ENCODE data around the gene FBXL13. TPM values are rescaled to one million over a fixed set of nuclear protein-coding genes. Genes with fewer than 3 reads are reported as not detected.

Gene FBXL13
- total and polyA plus RNA-seq, 2 experiments from 2014 or later = 1.2 to 2.5 TPM

DNA sequence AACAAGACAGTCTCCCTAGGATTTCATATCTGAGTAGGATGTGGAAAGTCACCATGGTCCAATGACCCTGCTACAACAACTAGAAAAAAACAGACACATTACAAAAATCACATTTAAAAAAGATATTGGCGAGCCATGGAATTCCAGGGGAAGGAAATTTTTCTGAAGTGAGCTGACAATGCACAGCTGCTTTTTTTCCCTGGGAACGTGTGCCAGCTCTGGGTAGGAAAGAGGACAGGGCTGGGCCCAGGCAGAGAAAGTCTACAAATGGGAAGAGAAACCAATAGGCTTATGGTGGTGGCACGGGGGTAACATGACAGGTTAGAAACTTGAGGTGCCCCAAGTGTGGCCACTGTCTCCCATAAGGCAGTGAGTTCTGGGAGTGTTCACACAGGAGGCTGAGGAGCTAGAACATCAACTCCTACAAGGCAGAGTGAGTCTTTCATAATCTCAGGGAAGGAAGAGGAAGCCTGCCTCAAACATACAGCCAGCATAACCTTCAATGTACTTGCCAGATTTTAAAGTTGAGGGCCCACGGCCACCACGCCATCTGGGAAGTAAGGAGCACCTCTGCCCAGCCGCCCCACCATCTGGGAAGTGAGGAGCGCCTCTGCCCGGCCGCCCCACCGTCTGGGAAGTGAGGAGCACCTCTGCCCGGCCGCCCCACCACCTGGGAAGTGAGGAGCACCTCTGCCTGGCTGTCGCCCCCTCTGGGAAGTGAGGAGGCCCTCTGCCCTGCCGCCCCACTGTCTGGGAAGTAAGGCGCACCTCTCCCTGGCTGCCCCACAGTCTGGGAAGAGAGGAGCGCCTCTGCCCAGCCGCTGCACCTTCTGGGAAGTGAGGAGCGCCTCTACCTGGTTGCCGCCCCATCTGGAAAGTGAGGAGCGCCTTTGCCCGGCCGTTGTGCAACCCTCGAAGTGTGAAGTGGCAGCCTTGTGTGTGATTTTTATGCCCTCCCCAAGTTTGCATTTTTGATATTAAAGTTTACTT, 5.9 kb downstream of the FBXL13 start:
- H3K4me3 Mint-ChIP-seq = no peak overlapping the region
- peaks cover 22% of the 10 kb centered on the region for H3K9me3 Mint-ChIP-seq
- DNase-seq (ENCODE audit: low spot score) = no peak
- H3K36me3 Mint-ChIP-seq (ENCODE audit: low read depth) = peaks cover 13% of the 10 kb centered on the region
- Histone ChIP-seq H3K4me2 (no peak overlapping the region), H3K27me3 (ENCODE audit: insufficient read depth) (no peaks in the 10 kb centered on the region), H3K36me3 (ENCODE audit: insufficient read depth) (no peaks in the 10 kb centered on the region), H3K4me1 (ENCODE audit: insufficient read depth) (no peaks in the 10 kb centered on the region), H3K27ac (ENCODE audit: low read depth) (no peak overlapping the region), H3F3A (replicated peaks; ENCODE audit: low read depth) (no peaks in the 10 kb centered on the region), H3K79me2 (replicated peaks; ENCODE audit: insufficient read depth) (no peaks in the 10 kb centered on the region), H4K20me1 (replicated peaks; ENCODE audit: insufficient read depth) (no peaks in the 10 kb centered on the region), H2AFZ (no peak overlapping the region), H3K4me3 (no peak overlapping the region), H3K9me2 (ENCODE audit: insufficient read depth) (no peaks in the 10 kb centered on the region)
- H3K27ac Mint-ChIP-seq = no peak overlapping the region
- no peak for ATAC-seq
- peaks cover 2% of the 10 kb centered on the region for H3K27me3 Mint-ChIP-seq (ENCODE audit: insufficient read depth, low read depth, poor library complexity)
- H3K4me1 Mint-ChIP-seq = peaks cover 1% of the 10 kb centered on the region
- TF ChIP-seq ETS1 (IDR thresholded peaks at IDR 0.05) = no peak
- TF ChIP-seq EZH2 (IDR thresholded peaks at IDR 0.05; ENCODE audit: low read depth, unreplicated experiment) = no peak
- no peak for TF ChIP-seq ZNF331 (CRISPR knock-in tag; IDR thresholded peaks at IDR 0.05; ENCODE audit: low read depth)
- TF ChIP-seq, protein P1, sequence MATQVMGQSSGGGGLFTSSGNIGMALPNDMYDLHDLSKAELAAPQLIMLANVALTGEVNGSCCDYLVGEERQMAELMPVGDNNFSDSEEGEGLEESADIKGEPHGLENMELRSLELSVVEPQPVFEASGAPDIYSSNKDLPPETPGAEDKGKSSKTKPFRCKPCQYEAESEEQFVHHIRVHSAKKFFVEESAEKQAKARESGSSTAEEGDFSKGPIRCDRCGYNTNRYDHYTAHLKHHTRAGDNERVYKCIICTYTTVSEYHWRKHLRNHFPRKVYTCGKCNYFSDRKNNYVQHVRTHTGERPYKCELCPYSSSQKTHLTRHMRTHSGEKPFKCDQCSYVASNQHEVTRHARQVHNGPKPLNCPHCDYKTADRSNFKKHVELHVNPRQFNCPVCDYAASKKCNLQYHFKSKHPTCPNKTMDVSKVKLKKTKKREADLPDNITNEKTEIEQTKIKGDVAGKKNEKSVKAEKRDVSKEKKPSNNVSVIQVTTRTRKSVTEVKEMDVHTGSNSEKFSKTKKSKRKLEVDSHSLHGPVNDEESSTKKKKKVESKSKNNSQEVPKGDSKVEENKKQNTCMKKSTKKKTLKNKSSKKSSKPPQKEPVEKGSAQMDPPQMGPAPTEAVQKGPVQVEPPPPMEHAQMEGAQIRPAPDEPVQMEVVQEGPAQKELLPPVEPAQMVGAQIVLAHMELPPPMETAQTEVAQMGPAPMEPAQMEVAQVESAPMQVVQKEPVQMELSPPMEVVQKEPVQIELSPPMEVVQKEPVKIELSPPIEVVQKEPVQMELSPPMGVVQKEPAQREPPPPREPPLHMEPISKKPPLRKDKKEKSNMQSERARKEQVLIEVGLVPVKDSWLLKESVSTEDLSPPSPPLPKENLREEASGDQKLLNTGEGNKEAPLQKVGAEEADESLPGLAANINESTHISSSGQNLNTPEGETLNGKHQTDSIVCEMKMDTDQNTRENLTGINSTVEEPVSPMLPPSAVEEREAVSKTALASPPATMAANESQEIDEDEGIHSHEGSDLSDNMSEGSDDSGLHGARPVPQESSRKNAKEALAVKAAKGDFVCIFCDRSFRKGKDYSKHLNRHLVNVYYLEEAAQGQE (IDR thresholded peaks at IDR 0.05; ENCODE audit: unreplicated experiment) = no peak
- no peak for TF ChIP-seq CREB1 (CRISPR knock-in tag; IDR thresholded peaks at IDR 0.05; ENCODE audit: low read depth)
- TF ChIP-seq NANOG (IDR thresholded peaks at IDR 0.05; ENCODE audit: borderline replicate concordance) = no peak
- no peak for TF ChIP-seq POLR2AphosphoS5 (IDR thresholded peaks at IDR 0.05; ENCODE audit: low read depth)
- TF ChIP-seq JUNB (IDR thresholded peaks at IDR 0.05; ENCODE audit: unreplicated experiment) = no peak
- TF ChIP-seq ZNF114 (CRISPR knock-in tag; IDR thresholded peaks at IDR 0.05) = no peak
- no peak for TF ChIP-seq CTCF (conservative IDR thresholded peaks at IDR 0.05; ENCODE audit: low read depth in 2 of 2)
- TF ChIP-seq EZH2phosphoT487 (IDR thresholded peaks at IDR 0.05; ENCODE audit: unreplicated experiment) = no peak
- no peak for TF ChIP-seq ZNF462 (CRISPR knock-in tag; IDR thresholded peaks at IDR 0.05)
- no peak for TF ChIP-seq STAT1 (IDR thresholded peaks at IDR 0.05; ENCODE audit: unreplicated experiment)

All from GM23338 (cell line).